HepG2 (cell line): ENCODE measurements around the gene NDUFB6. TPM values are rescaled to one million over a fixed set of nuclear protein-coding genes. Genes with fewer than 3 reads are reported as not detected.

Experiments used
- ARID5B ChIP-seq: IDR thresholded peaks from 2 replicates; pipeline ENCODE4 v1.4.0; 2020; ENCODE audit warnings: mild to moderate bottlenecking, missing genetic modification reagents
- BORCS8-MEF2B ChIP-seq: sonication (generic); formaldehyde crosslinking; IDR thresholded peaks from 2 replicates; pipeline ENCODE4 v1.8.0; 2022; ENCODE audit warnings: mild to moderate bottlenecking, missing genetic modification reagents
- GRHL1 ChIP-seq: sonication (generic); formaldehyde crosslinking; conservative IDR thresholded peaks from 2 replicates; pipeline ENCODE4 v1.8.0; 2022; ENCODE audit warnings: missing genetic modification reagents
- ISL2 ChIP-seq: sonication (generic); formaldehyde crosslinking; IDR thresholded peaks from 2 replicates; pipeline ENCODE4 v1.5.0; 2020; ENCODE audit warnings: missing genetic modification reagents
- MAFG ChIP-seq: sonication (generic); formaldehyde crosslinking; IDR thresholded peaks from 2 replicates; pipeline ENCODE4 v1.5.1; 2020; ENCODE audit warnings: mild to moderate bottlenecking, missing genetic modification reagents
- MYNN ChIP-seq: sonication (generic); formaldehyde crosslinking; IDR thresholded peaks from 2 replicates; pipeline ENCODE4 v1.4.0; 2020; ENCODE audit warnings: mild to moderate bottlenecking, low read depth, missing genetic modification reagents
- NFIC ChIP-seq: IDR thresholded peaks from 2 replicates; pipeline ENCODE4 v1.6.1; 2012; ENCODE audit warnings: mild to moderate bottlenecking, low read length, inconsistent platforms
- PHF20 ChIP-seq: sonication (generic); formaldehyde crosslinking; IDR thresholded peaks from 2 replicates; pipeline ENCODE4 v1.5.0; 2020; ENCODE audit warnings: mild to moderate bottlenecking, missing genetic modification reagents
- REPIN1 ChIP-seq: sonication (generic); formaldehyde crosslinking; IDR thresholded peaks from 2 replicates; pipeline ENCODE4 v1.8.0; 2022; ENCODE audit warnings: missing genetic modification reagents, low read depth, mild to moderate bottlenecking, borderline replicate concordance
- SRSF9 ChIP-seq: fragments of 200-400 bp; formaldehyde crosslinking; IDR thresholded peaks from 2 replicates; pipeline ENCODE4 v1.6.1; 2018; ENCODE audit warnings: borderline replicate concordance, mild to moderate bottlenecking, low read depth, low read length; ENCODE audit not compliant: insufficient read depth, poor library complexity, severe bottlenecking
- STAG1 ChIP-seq: sonication (generic); formaldehyde crosslinking; IDR thresholded peaks from 2 replicates; pipeline ENCODE4 v1.4.0; 2020; ENCODE audit warnings: missing genetic modification reagents
- YY1 ChIP-seq: IDR thresholded peaks from 2 replicates; pipeline ENCODE4 v1.6.1; 2011; ENCODE audit warnings: low read length, low read depth, moderate library complexity, mild to moderate bottlenecking; ENCODE audit not compliant: insufficient read depth, insufficient replicate concordance
- ZBTB10 ChIP-seq: sonication (generic); formaldehyde crosslinking; IDR thresholded peaks from 2 replicates; pipeline ENCODE4 v1.4.0; 2020; ENCODE audit warnings: missing genetic modification reagents, borderline replicate concordance
- ZMYM2 ChIP-seq: sonication (generic); formaldehyde crosslinking; IDR thresholded peaks from 2 replicates; pipeline ENCODE4 v1.8.0; 2022; ENCODE audit warnings: mild to moderate bottlenecking, missing genetic modification reagents
- ZNF101 ChIP-seq: sonication (generic); formaldehyde crosslinking; IDR thresholded peaks from 2 replicates; pipeline ENCODE4 v1.4.0; 2020; ENCODE audit warnings: mild to moderate bottlenecking, low read depth, missing genetic modification reagents, borderline replicate concordance
- ZNF317 ChIP-seq: sonication (generic); formaldehyde crosslinking; IDR thresholded peaks from 2 replicates; pipeline ENCODE4 v1.5.0; 2020; ENCODE audit warnings: mild to moderate bottlenecking, missing genetic modification reagents
- ZNF446 ChIP-seq: sonication (generic); formaldehyde crosslinking; IDR thresholded peaks from 2 replicates; pipeline ENCODE4 v1.5.0; 2020; ENCODE audit warnings: mild to moderate bottlenecking, missing genetic modification reagents
- ZNF451 ChIP-seq: sonication (generic); formaldehyde crosslinking; IDR thresholded peaks from 2 replicates; pipeline ENCODE4 v1.5.0; 2020; ENCODE audit warnings: mild to moderate bottlenecking, missing genetic modification reagents
- ZNF510 ChIP-seq: sonication (generic); formaldehyde crosslinking; IDR thresholded peaks from 2 replicates; pipeline ENCODE4 v1.4.0; 2020; ENCODE audit warnings: low read depth, mild to moderate bottlenecking, missing genetic modification reagents
- ZNF546 ChIP-seq: sonication (generic); formaldehyde crosslinking; conservative IDR thresholded peaks from 2 replicates; pipeline ENCODE4 v1.8.1; 2023; ENCODE audit warnings: mild to moderate bottlenecking, missing genetic modification reagents
- ZNF777 ChIP-seq: sonication (generic); formaldehyde crosslinking; IDR thresholded peaks from 2 replicates; pipeline ENCODE4 v1.4.0; 2020; ENCODE audit warnings: missing genetic modification reagents
- ZNF788 ChIP-seq: sonication (generic); formaldehyde crosslinking; IDR thresholded peaks from 2 replicates; pipeline ENCODE4 v1.5.0; 2020; ENCODE audit warnings: mild to moderate bottlenecking, missing genetic modification reagents, borderline replicate concordance
- polyA plus RNA-seq, 8 experiments: library from polyadenylated mRNA; depleted of rRNA in 3 of 8; stranded (reverse) in 7 of 8; unstranded in 1 of 8; fragments of >200 nt; fragmentation: Illumina TruSeq in 4 of 8; extraction: Trizol in 4 of 8; gene quantifications; 2 replicates each; pipeline versions ENCODE4 v1.2.1 to v1.2.3, GENCODE V29; 2011 to 2016; ENCODE audit warnings: low read depth in 4 of 8, missing spikeins in 1 of 8, mixed read lengths in 1 of 8; ENCODE audit not compliant: insufficient read depth in 1 of 8
- total RNA-seq, 5 experiments: library from RNA; depleted of rRNA; stranded (reverse); fragments of >200 nt; fragmentation: Illumina TruSeq; extraction: Trizol; gene quantifications; 2 replicates each; pipeline ENCODE4 v1.2.3, GENCODE V29; 2016; ENCODE audit warnings: low read depth in 1 of 5

Gene NDUFB6
- total and polyA plus RNA-seq, 2 of the 13 experiments (the other 11 are each of a cell fraction or from before 2014, with no cell fraction given): 31.2 to 81.9 TPM

GRCh38 chr9:32552172-32552872 is 20.6 kb downstream of the NDUFB6 start, which contains the start of the genes SMIM27 and TOPORS (continued):
- TF ChIP-seq ARID5B (CRISPR knock-in tag): peak; percentile 70
- no peak for TF ChIP-seq GRHL1
- TF ChIP-seq ISL2: no peak; the same call in 1 of the 2 replicates
- TF ChIP-seq MAFG: no peak
- TF ChIP-seq ZNF546 (CRISPR knock-in tag): peak; percentile 71; the same call in 1 of the 2 replicates
- TF ChIP-seq STAG1: no peak
- TF ChIP-seq NFIC: peak; percentile 65
- no peak for TF ChIP-seq MYNN
- TF ChIP-seq ZNF788: peak; percentile 21; the same call in 1 of the 2 replicates
- no peak for TF ChIP-seq SRSF9
- TF ChIP-seq YY1: peak; percentile 99
- no peak for TF ChIP-seq ZMYM2
- peak; percentile 76 for TF ChIP-seq BORCS8-MEF2B
- TF ChIP-seq ZNF317 (CRISPR knock-in tag): no peak
- TF ChIP-seq ZNF510 (CRISPR knock-in tag): peak; percentile 91; the same call in 1 of the 2 replicates
- no peak for TF ChIP-seq REPIN1
- TF ChIP-seq ZNF446 (CRISPR knock-in tag): no peak
- 0 out of 2 replicates have a peak, but pooled peaks have one; percentile 28 for TF ChIP-seq ZNF451 (CRISPR knock-in tag)
- no peak for TF ChIP-seq ZNF777 (CRISPR knock-in tag)
- TF ChIP-seq ZBTB10 (CRISPR knock-in tag): 0 out of 2 replicates have a peak, but pooled peaks have one; percentile 16
- peak; percentile 74 for TF ChIP-seq PHF20
- TF ChIP-seq ZNF101: no peak
